Bronchus fibroblast of lung (primary cell): ENCODE results near the gene ZNF467. TPM values are rescaled to one million over a fixed set of nuclear protein-coding genes. Genes with fewer than 3 reads are reported as not detected.

Source experiments
- total RNA-seq: library from RNA; depleted of rRNA; stranded (reverse); fragments of >200 nt; gene quantifications from 2 replicates; pipeline ENCODE4 v1.2.3, GENCODE V29; 2015

The ZNF467 gene
- 1.5 TPM in 2 replicates for total RNA-seq

GRCh38 chr7:149773446-149774236, at the start of gene ZNF467:
ZNF467 (minus strand) TSS chr7:149773588; CDS start chr7:149771032, 2,556 bp downstream.

Other genes with a start within 250 kb of the ZNF467 start
- 2.7 and 3.9 TPM in 2 replicates for gene ZNF862, start 64.8 kb upstream of the ZNF467 start, total RNA-seq
- 49.7 and 51.4 TPM in 2 replicates for gene ATP6V0E2, start 100.4 kb upstream of the ZNF467 start, total RNA-seq